Hematopoietic multipotent progenitor cell treated with erythropoietin and hydrocortisone succinate and interleukin-3 and kit ligand, for 8 days (in vitro differentiated cells): Measurements from ENCODE around the gene IL25.
A peak's percentile ranks its signal among the peaks of the same experiment; 100 is the strongest.
"Not testable (repeated sequence)": the region's sequence is repeated elsewhere in the genome, so short reads cannot be mapped to it uniquely, and the experiment has no call there.

Source experiments
- DNase-seq: peaks from one replicate; pipeline ENCODE4 v3.0.0-alpha.2; 2015

The IL25 gene

GRCh38 chr14:23376482-23377197 lies 4.0 kb downstream of the IL25 start, which contains the start of gene CMTM5:
CMTM5 (plus strand) TSS chr14:23377046; CDS start chr14:23377252, 206 bp downstream.
- peak; percentile 25 for DNase-seq

DNA sequence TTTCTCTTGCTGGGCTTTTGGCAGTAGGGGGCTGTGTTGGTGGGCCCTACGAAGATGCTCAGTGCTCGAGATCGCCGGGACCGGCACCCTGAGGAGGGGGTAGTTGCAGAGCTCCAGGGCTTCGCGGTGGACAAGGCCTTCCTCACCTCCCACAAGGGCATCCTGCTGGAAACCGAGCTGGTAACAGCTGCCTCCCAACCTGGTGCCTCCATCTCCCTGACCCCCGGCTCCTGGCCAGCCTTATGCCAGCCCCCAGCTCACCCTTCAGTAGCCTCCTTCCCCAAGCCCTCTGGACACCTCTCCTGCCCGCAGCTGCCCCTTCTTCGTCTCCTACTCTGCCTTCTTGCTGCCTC lies 4.6 kb downstream of the IL25 start:
- DNase-seq, result no peak

DNA sequence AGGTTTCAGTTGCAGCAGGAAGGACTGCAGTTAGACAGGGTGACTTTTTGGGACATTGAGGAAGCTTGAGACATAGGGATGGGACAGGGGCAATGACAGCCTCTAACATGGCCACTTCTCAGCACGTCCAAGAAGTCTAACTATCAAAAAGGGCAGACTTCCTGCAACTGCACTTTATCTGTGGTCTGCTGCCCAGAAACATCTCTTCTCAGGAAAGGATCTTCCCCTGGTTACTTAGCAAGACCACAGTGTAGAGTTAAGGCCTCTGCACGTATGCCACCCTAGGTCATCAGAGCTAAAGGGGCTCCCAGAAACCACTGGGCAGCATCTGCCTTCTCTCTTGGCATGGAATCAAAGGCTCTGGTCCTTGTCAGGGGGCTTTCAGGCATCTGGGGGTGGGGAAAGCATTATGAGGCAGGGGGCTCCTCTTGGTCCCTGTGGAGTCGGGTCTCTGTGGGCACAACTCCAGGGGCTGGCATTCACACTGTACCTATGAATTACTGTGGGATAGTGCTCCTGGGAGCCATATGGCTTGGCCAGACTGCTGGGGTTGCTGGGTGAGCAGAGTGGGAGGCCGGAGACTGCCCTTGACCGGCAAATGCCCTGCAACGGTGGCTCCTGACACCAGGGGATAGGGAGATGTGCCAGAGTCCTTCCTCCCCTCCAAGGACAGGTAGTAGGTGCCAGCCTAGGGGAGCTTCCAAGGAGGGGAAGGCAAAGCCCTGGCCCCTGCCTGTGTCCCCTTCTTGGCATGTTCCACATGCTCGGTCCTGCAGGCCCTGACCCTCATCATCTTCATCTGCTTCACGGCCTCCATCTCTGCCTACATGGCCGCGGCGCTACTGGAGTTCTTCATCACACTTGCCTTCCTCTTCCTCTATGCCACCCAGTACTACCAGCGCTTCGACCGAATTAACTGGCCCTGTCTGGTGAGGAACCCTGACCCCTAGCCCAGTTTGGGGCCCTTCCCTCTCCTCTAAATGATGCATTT lies 5.3 kb downstream of the IL25 start:
- peak; percentile 57 for DNase-seq

GRCh38 chr14:23378612-23379220 lies 6.1 kb downstream of the IL25 start:
- no peak for DNase-seq

DNA sequence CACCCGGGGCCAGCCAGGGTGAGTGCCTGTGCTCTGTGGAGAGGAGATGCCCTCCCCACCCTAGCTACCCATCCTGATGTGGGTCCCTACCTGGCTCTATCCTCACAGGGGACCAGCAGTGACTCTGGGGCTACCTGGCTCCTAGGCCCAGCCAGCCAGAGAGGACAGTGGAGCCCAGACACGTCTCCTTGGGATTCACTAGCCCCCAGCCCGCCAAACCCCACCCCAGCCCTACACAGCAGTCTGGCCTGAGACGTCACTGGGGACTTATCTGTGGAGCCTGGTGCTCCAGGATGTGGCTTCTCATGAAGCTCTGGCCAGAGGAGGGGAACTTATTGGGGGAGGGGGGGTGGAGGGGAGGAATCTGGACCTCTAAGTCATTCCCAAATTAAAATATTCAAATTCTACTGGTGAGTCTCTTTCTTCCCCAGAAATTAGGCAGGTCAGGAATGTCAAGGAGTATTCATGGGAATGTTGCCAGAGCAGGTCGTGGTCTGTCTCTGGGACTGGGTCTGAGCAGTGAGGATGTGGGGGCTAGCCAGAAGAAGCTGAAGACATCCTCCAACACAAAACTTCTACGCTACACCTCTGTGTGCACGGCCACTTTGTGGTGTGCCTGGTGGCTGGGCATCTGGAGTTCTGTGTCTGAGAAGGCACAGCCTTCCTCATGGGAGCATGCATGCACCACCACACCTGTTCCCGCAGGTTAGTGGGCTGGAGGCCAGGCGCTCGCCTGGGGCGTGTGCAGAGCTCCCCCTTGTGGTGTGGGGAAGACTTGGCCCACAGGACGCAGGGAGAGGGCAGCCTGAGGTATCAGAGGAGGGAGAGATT lies 7.0 kb downstream of the IL25 start:
- DNase-seq, result peak; percentile 56

DNA sequence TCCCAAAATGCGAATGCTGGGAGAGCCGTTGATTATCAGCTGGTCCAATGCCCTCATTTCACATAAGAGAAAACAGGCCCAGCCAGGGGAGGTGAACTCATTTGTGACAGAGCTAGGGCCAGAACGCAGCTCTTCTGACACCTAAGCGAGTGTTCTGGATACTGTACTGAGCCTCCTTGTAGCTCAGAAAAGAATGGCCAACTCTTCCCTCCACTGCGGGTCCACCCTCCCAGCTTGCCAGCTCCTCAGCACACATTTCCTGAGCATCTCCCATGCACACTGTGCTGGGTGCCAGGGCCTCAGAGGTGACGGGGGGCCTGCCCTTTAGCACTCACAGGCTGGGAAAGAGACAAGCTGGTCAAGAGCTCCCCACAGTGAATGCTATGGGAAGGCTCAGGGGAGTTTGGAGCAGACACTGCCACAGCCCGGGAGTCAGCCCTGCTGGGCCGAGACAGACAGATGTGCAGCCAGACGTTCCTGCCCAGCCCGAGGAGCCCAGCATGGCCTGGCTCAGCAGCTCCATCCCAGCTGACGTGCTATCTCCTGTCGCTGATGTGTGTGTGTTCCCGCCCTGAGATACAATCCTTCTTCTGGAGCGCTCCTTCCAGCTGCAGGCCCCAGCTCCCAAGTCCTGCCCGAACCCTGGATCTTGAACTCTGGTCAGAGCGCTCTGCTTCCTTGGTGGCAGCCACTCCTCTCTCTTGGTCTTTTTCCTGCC lies 7.7 kb downstream of the IL25 start:
- DNase-seq, result no peak

GRCh38 chr14:23380976-23381375 lies 8.4 kb downstream of the IL25 start:
- no peak for DNase-seq

- no peak for DNase-seq
These were observed 9.3 kb downstream of the IL25 start for GRCh38 chr14:23381871-23382270.

GRCh38 chr14:23382276-23382675 lies 9.7 kb downstream of the IL25 start:
- no peak for DNase-seq

GRCh38 chr14:23382731-23383440 lies 10.3 kb downstream of the IL25 start:
- DNase-seq, result no peak

DNA sequence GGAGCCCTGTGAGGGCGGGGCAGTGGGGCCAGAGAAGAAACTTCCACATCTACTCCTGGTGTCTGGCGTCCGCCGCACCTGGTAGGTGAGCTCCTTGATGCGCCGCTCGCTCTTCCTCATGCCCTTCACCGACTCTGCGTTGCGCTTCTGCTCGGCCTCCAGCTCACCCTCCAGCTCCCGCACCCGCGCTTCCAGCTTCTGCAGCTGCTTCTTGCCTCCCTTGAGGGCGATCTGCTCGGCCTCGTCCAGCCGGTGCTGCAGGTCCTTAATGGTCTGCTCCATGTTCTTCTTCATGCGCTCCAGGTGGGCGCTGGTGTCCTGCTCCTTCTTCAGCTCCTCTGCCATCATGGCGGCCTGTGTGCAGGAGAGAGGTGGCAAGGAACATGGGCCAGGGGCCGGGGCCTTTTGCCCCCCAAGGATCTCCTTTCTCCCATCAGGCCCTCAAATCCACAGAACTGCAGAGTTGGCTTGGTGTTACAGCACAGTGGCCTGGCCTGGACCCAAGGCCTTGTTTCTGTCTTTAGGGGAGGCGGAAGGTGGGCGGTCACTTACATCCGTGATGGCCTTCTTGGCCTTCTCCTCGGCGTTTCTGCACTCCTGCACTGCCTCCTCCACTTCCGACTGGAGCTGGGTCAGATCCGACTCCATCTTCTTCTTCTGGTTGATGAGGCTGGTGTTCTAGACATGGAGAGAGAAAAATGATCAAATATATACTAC lies 11.9 kb downstream of the IL25 start:
- DNase-seq, result no peak

DNA sequence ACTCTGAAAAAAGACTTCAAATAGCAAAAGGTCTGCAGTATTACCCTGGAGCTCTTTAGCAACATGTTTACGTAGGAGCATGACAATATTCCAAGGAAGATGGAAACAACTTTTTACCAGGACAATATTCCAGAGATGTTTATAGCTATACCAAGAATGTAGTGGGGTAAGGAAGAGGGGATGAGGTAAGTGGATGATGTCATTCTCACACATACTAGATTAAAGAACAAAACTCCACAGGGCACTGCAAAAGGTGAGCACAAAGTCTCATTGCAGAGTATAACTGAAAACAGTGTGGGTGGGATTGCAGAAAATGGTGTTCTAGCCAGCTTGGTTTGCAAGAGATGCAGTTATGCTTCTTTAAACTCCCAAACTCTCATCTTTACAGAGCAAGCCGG lies 12.6 kb downstream of the IL25 start:
- no peak for DNase-seq

GRCh38 chr14:23385642-23386265 lies 13.1 kb downstream of the IL25 start:
- no peak for DNase-seq

- DNase-seq, result not testable (repeated sequence)
These were observed 13.7 kb downstream of the IL25 start for GRCh38 chr14:23386266-23386657.

GRCh38 chr14:23386999-23387398 lies 14.4 kb downstream of the IL25 start:
- no peak for DNase-seq

GRCh38 chr14:23387916-23388882 lies 15.6 kb downstream of the IL25 start:
- DNase-seq, result no peak

DNA sequence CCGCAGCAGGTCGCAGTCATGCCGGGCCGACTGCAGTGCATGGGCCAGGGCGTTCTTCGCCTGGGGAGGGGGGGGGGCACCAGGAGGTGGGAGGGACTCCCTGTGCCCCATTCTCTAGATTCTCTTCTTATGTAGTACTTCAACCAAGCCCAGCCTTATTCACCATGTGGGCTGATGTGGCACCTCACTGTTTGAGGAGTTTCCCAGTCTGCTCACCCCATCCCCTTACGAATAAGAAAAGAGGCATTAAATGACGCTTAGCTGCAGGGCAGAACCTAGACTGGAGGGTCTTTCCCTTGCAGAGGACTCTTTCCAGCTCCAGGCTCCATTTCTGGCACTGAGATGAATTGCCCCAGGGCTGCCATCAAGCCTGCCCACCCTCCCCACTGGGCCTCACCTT lies 16.4 kb downstream of the IL25 start:
- DNase-seq, result no peak

DNA sequence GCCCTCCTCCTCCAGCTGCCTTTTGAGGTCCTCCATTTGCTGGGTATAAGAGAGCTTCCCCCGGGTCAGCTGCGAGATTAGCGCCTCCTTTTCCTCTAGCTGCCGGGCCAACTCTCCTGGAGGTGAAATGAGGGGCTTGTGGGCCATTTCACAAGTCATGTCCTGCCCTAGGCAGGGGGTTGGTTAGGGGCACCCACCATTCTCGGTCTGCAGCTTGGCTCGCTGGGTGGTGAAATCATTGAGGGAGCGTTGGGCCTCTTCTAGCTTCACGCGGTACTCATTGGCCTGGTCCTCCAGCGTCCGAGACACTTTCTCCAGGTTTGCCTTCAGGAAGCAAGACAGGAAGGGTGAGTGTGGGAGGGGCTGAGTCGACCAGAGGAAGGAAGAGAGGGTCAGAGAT lies 16.8 kb downstream of the IL25 start:
- DNase-seq, result no peak

DNA sequence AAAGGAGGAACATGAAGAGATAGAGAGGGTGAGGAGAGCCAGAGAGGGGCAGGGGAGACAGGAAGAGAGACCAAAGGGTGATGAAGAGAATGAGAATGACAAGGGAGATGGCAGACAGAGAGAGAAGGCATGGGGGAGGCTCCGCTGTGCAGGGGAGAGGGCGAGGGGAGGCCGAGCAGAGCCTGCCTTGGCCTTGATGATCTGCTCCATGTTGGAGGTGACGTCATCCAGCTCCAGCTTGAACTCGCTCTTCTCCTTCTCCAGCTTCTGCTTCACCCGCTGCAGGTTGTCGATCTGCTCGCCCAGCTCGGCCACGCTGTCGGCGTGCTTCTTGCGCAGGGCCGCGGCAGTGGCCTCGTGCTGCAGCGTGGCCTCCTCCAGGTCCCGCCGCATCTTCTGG lies 17.3 kb downstream of the IL25 start:
- DNase-seq, result not testable (repeated sequence)
